Endothelial cell of umbilical vein (primary cell): ENCODE results near the gene FBXL14. TPM values are rescaled to one million over a fixed set of nuclear protein-coding genes. Genes with fewer than 3 reads are reported as not detected.

Experiments used
- BruUV-seq: library from RNA; stranded (reverse); fragments of 400-500 nt; replicated peaks from 2 replicates; lab custom pipeline; 2021; lab: Mats Ljungman, UMichigan
- CTCF ChIA-PET: fragments of 300-600, 350-600 bp; sonication (Branson Sonifier 250); formaldehyde crosslinking; loops from one replicate; lab custom pipeline; 2021; ENCODE audit warnings: antibody characterized with exemption, inconsistent platforms; lab: Charles Lee
- POLR2A ChIA-PET: fragments of 300-600, 350-600 bp; sonication (Branson Sonifier 250); formaldehyde crosslinking; loops from one replicate; lab custom pipeline; 2021; ENCODE audit warnings: antibody characterized with exemption, inconsistent platforms; lab: Charles Lee
- DNase-seq: peaks from one replicate; pipeline ENCODE4 v3.0.0-alpha.2; 2011; ENCODE audit warnings: low read depth, low spot score
- FAIRE-seq: peaks from 2 replicates; lab custom pipeline; 2011; peaks lifted over from hg19 to GRCh38; lab: Jason Lieb, UNC
- H2AFZ ChIP-seq: 2 replicates; pipeline ENCODE4 v1.6.0; 2012; ENCODE audit warnings: low read depth, low read length, control low read depth, inconsistent platforms
- H3K27ac ChIP-seq: 2 replicates; pipeline ENCODE4 v1.5.1; 2011; ENCODE audit warnings: low read depth, mild to moderate bottlenecking, control low read depth, low read length, moderate library complexity; ENCODE audit not compliant: insufficient read depth
- H3K27me3 ChIP-seq, 2 experiments: 2 replicates each; pipeline versions ENCODE4 v1.6.0 to v1.6.1; 2011; ENCODE audit warnings: low read length in 2 of 2, mixed read lengths in 1 of 2; ENCODE audit not compliant: control insufficient read depth in 2 of 2, insufficient read depth in 2 of 2
- H3K36me3 ChIP-seq, 2 experiments: 2 replicates in 1 of 2; 3 replicates in 1 of 2; pipeline ENCODE4 v1.5.1; 2011; ENCODE audit warnings: low read length in 2 of 2, mild to moderate bottlenecking in 1 of 2, moderate library complexity in 1 of 2; ENCODE audit not compliant: control insufficient read depth in 2 of 2, insufficient read depth in 2 of 2; ENCODE audit errors: extremely low read depth in 1 of 2
- H3K4me1 ChIP-seq: 3 replicates; pipeline ENCODE4 v1.5.1; 2011; ENCODE audit warnings: mild to moderate bottlenecking, low read length; ENCODE audit not compliant: control insufficient read depth, insufficient read depth; ENCODE audit errors: extremely low read depth
- H3K4me2 ChIP-seq: 2 replicates; pipeline ENCODE4 v1.6.1; 2011; ENCODE audit warnings: low read length, control low read depth, mixed read lengths; ENCODE audit not compliant: insufficient read depth
- H3K4me3 ChIP-seq, 3 experiments: fragments of 200-600 bp in 1 of 3; sonication (generic), shearing (Covaris generic) in 1 of 3; replicated peaks in 1 of 3; 2 replicates each; pipeline ENCODE4 v1.5.1; 2011 to 2016; ENCODE audit warnings: control low read depth in 3 of 3, low read length in 3 of 3, mild to moderate bottlenecking in 2 of 3, inconsistent platforms in 1 of 3, low read depth in 1 of 3, moderate library complexity in 1 of 3; ENCODE audit not compliant: insufficient read depth in 1 of 3
- H3K79me2 ChIP-seq: 2 replicates; pipeline ENCODE4 v1.6.0; 2012; ENCODE audit warnings: low read length, inconsistent platforms; ENCODE audit not compliant: control insufficient read depth, insufficient read depth
- H3K9ac ChIP-seq: replicated peaks from 2 replicates; pipeline ENCODE3; 2011; ENCODE audit warnings: low read length, control low read depth; ENCODE audit not compliant: insufficient read depth; ENCODE audit errors: extremely low read depth
- H3K9me1 ChIP-seq: replicated peaks from 3 replicates; pipeline ENCODE4 v1.6.0; 2011; ENCODE audit warnings: mild to moderate bottlenecking, low read length; ENCODE audit not compliant: control insufficient read depth, insufficient read depth; ENCODE audit errors: extremely low read depth
- H3K9me3 ChIP-seq: replicated peaks from 2 replicates; pipeline ENCODE4 v1.5.1; 2012; ENCODE audit warnings: low read length, inconsistent platforms; ENCODE audit not compliant: control insufficient read depth, insufficient read depth
- H4K20me1 ChIP-seq: replicated peaks from 2 replicates; pipeline ENCODE3; 2011; ENCODE audit warnings: mild to moderate bottlenecking, low read length; ENCODE audit not compliant: control insufficient read depth, insufficient read depth; ENCODE audit errors: extremely low read depth
- CTCF ChIP-seq, 2 donors: IDR thresholded peaks; 1 replicate in 1 of 2; 2 replicates in 1 of 2; pipeline ENCODE4 v1.5.1; 2011; ENCODE audit warnings: low read length in 2 of 2, mild to moderate bottlenecking in 2 of 2, moderate library complexity in 2 of 2, control low read depth in 1 of 2, inconsistent platforms in 1 of 2, low read depth in 1 of 2; ENCODE audit not compliant: insufficient read depth in 1 of 2; ENCODE audit errors: extremely low read depth in 1 of 2
- EZH2 ChIP-seq: IDR thresholded peaks from 2 replicates; pipeline ENCODE4 v1.6.1; 2012; ENCODE audit warnings: borderline replicate concordance, low read depth, mild to moderate bottlenecking, moderate library complexity, low read length, inconsistent platforms; ENCODE audit not compliant: severe bottlenecking
- FOS ChIP-seq: IDR thresholded peaks from 2 replicates; pipeline ENCODE4 v1.6.1; 2011; ENCODE audit warnings: mild to moderate bottlenecking, low read length, moderate library complexity, borderline replicate concordance; ENCODE audit not compliant: insufficient read depth
- GATA2 ChIP-seq: IDR thresholded peaks from 2 replicates; pipeline ENCODE4 v1.7.0; 2011; ENCODE audit warnings: low read depth, mild to moderate bottlenecking, moderate library complexity, mixed read lengths, low read length; ENCODE audit not compliant: insufficient read length, insufficient read depth
- JUN ChIP-seq: IDR thresholded peaks from 2 replicates; pipeline ENCODE4 v1.6.1; 2011; ENCODE audit warnings: borderline replicate concordance, low read depth; ENCODE audit not compliant: insufficient read length, insufficient read depth
- MYC ChIP-seq: IDR thresholded peaks from one replicate; pipeline ENCODE4 v1.6.1; 2011; ENCODE audit warnings: mild to moderate bottlenecking, low read depth, low read length
- POLR2A ChIP-seq: IDR thresholded peaks from 2 replicates; pipeline ENCODE4 v1.6.1; 2012; ENCODE audit warnings: low read depth, mild to moderate bottlenecking, control low read depth, low read length
- POLR2AphosphoS5 ChIP-seq: IDR thresholded peaks from 2 replicates; pipeline ENCODE4 v1.6.1; 2012; ENCODE audit warnings: low read depth, mild to moderate bottlenecking, control low read depth, low read length, moderate library complexity; ENCODE audit not compliant: insufficient read depth
- dilution Hi-C: fragments of 300-500 bp; cut with MboI; formaldehyde crosslinking; loops from one replicate; pipeline ENCODE4 v1.15.0; 2019; ENCODE audit warnings: low sequenced_read_pairs; ENCODE audit not compliant: extremely low pct_ligation_motif_present
- intact Hi-C: fragments of 100-400 bp; cut with micrococcal nuclease; formaldehyde crosslinking; loops from one replicate; pipeline ENCODE4 v1.10.0; 2022
- polyA plus RNA-seq, 4 experiments: library from polyadenylated mRNA; depleted of rRNA in 3 of 4; stranded (reverse) in 3 of 4; unstranded in 1 of 4; fragments of >200 nt; gene quantifications; 2 replicates each; pipeline versions ENCODE4 v1.2.1 to v1.2.3, GENCODE V29; 2011 to 2012; ENCODE audit warnings: missing spikeins in 1 of 4
- total RNA-seq: library from RNA; stranded (reverse); gene quantifications from 2 replicates; pipeline ENCODE4 v1.2.3, GENCODE V29; 2021
- TF ChIP-seq, protein P1 (sequence below): IDR thresholded peaks from 2 replicates; pipeline ENCODE4 v1.6.1; 2011; ENCODE audit not compliant: insufficient read depth, insufficient read length

Gene FBXL14
- total and polyA plus RNA-seq, 2 donors (not counting 3 experiments of a cell fraction or from before 2014, with no cell fraction given): 11.3 to 15.7 TPM

DNA sequence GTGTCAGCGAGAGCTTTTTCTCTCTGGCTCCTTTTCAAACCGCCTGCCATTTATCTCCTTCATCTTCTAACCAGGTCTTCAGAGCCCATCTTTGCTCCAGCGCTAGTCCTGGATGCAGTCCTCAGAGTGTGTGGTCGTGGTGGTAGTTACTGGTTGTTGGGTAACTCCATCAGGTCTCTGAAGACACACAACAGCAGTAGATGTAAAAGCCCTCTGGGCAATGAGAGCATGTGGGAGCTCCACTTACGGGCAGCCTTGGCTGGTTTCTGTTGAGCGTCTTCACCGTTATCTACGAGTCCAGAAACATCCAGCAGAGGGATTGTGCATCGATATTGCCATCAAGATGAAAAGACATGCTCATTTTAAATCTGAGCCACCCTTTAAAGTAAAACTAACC, 61.2 kb downstream of the FBXL14 start:
- ChIA-PET CTCF (interaction anchor here (1.8 to 3.5 kb wide), 2 partner anchors 58 to 415 kb away, joined by 4 to 11 read pairs; no protein-coding TSS in a partner anchor), POLR2A (no interaction called here)
- no peak overlapping the region for H3K27ac ChIP-seq

More for the DNA sequence above, 61.2 kb downstream of the FBXL14 start:
- BruUV-seq: no TSS peak
- Histone ChIP-seq H2AFZ (no peak overlapping the region), H3K9me3 (no peaks in the 10 kb centered on the region), H3K4me3 (no peak overlapping the region), H3K9me1 (no peaks in the 10 kb centered on the region), H3K27me3 (peaks cover 54 to 72% of the 10 kb centered on the region in 2 experiments), H3K36me3 (no peaks in the 10 kb centered on the region), H3K79me2 (no peaks in the 10 kb centered on the region), H3K9ac (no peak overlapping the region), H4K20me1 (no peaks in the 10 kb centered on the region), H3K4me1 (no peaks in the 10 kb centered on the region), H3K4me2 (no peak overlapping the region)
- dilution Hi-C loops: no loop called here
- TF ChIP-seq FOS: no peak
- TF ChIP-seq CTCF (IDR thresholded peaks at IDR 0.05; ENCODE audit: extremely low read depth in 1 of 2, insufficient read depth in 1 of 2, low read depth in 1 of 2, low read length in 2 of 2): no peak
- TF ChIP-seq POLR2A: no peak
- TF ChIP-seq, protein P1, sequence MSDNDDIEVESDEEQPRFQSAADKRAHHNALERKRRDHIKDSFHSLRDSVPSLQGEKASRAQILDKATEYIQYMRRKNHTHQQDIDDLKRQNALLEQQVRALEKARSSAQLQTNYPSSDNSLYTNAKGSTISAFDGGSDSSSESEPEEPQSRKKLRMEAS: no peak
- TF ChIP-seq JUN: no peak
- TF ChIP-seq POLR2AphosphoS5: no peak
- TF ChIP-seq GATA2: no peak
- TF ChIP-seq MYC: no peak
- TF ChIP-seq EZH2: no peak
- FAIRE-seq (no peak), DNase-seq (no peak)
- intact Hi-C loops: no loop called here
